GM21447 (cell line): ENCODE measurements around the gene THBS4.

Experiments
- ATAC-seq: cut with Tn5 transposase; IDR thresholded peaks from one replicate; pipeline ENCODE4 v1.9.1; 2021; ENCODE audit not compliant: unreplicated experiment

The THBS4 gene

GRCh38 chr5:80043187-80043586 lies 8.0 kb downstream of the THBS4 start:
- ATAC-seq = no peak

- no peak for ATAC-seq
These were observed 13.1 kb downstream of the THBS4 start for GRCh38 chr5:80048084-80048780.

- no peak for ATAC-seq
These were observed 17.3 kb downstream of the THBS4 start for GRCh38 chr5:80052464-80052863.

GRCh38 chr5:80054682-80055081 lies 19.5 kb downstream of the THBS4 start:
- no peak for ATAC-seq

- ATAC-seq = no peak
These were observed 20.5 kb downstream of the THBS4 start for GRCh38 chr5:80055491-80056170.

GRCh38 chr5:80057099-80057498 lies 22.0 kb downstream of the THBS4 start:
- no peak for ATAC-seq

GRCh38 chr5:80057921-80058320 lies 22.8 kb downstream of the THBS4 start:
- no peak for ATAC-seq

GRCh38 chr5:80059354-80059980 lies 24.3 kb downstream of the THBS4 start:
- ATAC-seq = no peak

GRCh38 chr5:80060966-80061365 lies 25.8 kb downstream of the THBS4 start:
- no peak for ATAC-seq

- no peak for ATAC-seq
These were observed 26.4 kb downstream of the THBS4 start for GRCh38 chr5:80061547-80061946.

GRCh38 chr5:80064124-80064523 lies 29.0 kb downstream of the THBS4 start:
- no peak for ATAC-seq

- no peak for ATAC-seq
These were observed 31.9 kb downstream of the THBS4 start for GRCh38 chr5:80067016-80067415.

GRCh38 chr5:80067531-80068245 lies 32.5 kb downstream of the THBS4 start:
- ATAC-seq = no peak

GRCh38 chr5:80068246-80068636 lies 33.1 kb downstream of the THBS4 start:
- ATAC-seq = no peak

- ATAC-seq = no peak
These were observed 33.6 kb downstream of the THBS4 start for GRCh38 chr5:80068775-80069174.

- no peak for ATAC-seq
These were observed 34.2 kb downstream of the THBS4 start for GRCh38 chr5:80069251-80069800.

- peak; percentile 19 for ATAC-seq
These were observed 34.8 kb downstream of the THBS4 start for GRCh38 chr5:80069918-80070318.

- ATAC-seq = peak; percentile 55
These were observed 35.3 kb downstream of the THBS4 start for GRCh38 chr5:80070338-80071056.

- no peak for ATAC-seq
These were observed 36.4 kb downstream of the THBS4 start for GRCh38 chr5:80071510-80072021.
